Right lobe of liver (tissue), 6 donors: Measurements from ENCODE around the gene ADPRS. TPM values are rescaled to one million over a fixed set of nuclear protein-coding genes. Genes with fewer than 3 reads are reported as not detected.

Experiments used
- ATAC-seq, 4 donors: fragments of 200-7000 bp; cut with Tn5 transposase; one replicate each; pipeline ENCODE4 v1.9.1; 2020; ENCODE audit warnings: mild to moderate bottlenecking in 4 of 4, moderate library complexity in 4 of 4
- DNase-seq, 3 donors: peaks; one replicate each; pipeline ENCODE4 v3.0.0-alpha.2; 2020
- H3K27ac ChIP-seq, 3 donors: fragments of 200-600 bp; one replicate each; pipeline ENCODE4 v1.8.0; 2022
- H3K27me3 ChIP-seq, 2 donors: fragments of 200-600 bp; one replicate each; pipeline ENCODE4 v1.8.0; 2022
- H3K36me3 ChIP-seq, 4 donors: fragments of 200-600 bp; sonication (generic) in 1 of 4; one replicate each; pipeline versions ENCODE4 v1.5.1 to v1.8.0; 2017 to 2022; ENCODE audit warnings: control low read depth in 1 of 4
- H3K4me1 ChIP-seq, 4 donors: fragments of 200-600 bp; sonication (generic) in 1 of 4; one replicate each; pipeline versions ENCODE4 v1.5.1 to v1.8.0; 2017 to 2022; ENCODE audit warnings: control low read depth in 1 of 4
- H3K4me3 ChIP-seq, 3 donors: fragments of 200-600 bp; one replicate each; pipeline ENCODE4 v1.8.0; 2022
- H3K9me3 ChIP-seq, 4 donors: fragments of 200-600 bp; sonication (generic) in 1 of 4; one replicate each; pipeline versions ENCODE4 v1.5.1 to v1.8.0; 2017 to 2022; ENCODE audit warnings: control low read depth in 1 of 4
- POLR2A ChIP-seq: fragments of 450-650 bp; IDR thresholded peaks from one replicate; pipeline ENCODE4 v1.6.1; 2017; ENCODE audit warnings: antibody characterized with exemption, mild to moderate bottlenecking
- WGBS: methylation state at CpG from one replicate; pipeline ENCODE4 v1.1.6; 2018; ENCODE audit warnings: low coverage, low lambda C conversion rate; ENCODE audit not compliant: insufficient coverage; ENCODE audit errors: missing lambda C conversion rate; 5-methylcytosine and 5-hydroxymethylcytosine counted together
- intact Hi-C, 2 donors: fragments of 100-400 bp; cut with DNase I; formaldehyde crosslinking; loops; one replicate each; pipeline versions ENCODE4 v1.11.2 to v1.14.1; 2022
- total RNA-seq, 6 experiments: library from RNA; depleted of rRNA in 2 of 6; stranded (reverse); fragments of >200 nt in 2 of 6; fragmentation: NEBNext Ultra II Directional in 3 of 6; extraction: Animal tissue kit (Norgen Biotek cat#: 25700) in 3 of 6; gene quantifications; one replicate each; pipeline versions ENCODE4 v1.1.0 to v1.2.4, GENCODE V29; 2016 to 2023
- TF ChIP-seq, protein P1 (sequence below), 4 donors: fragments of 200-600 bp in 3 of 4; fragments of 450-650 bp in 1 of 4; IDR thresholded peaks; one replicate each; pipeline versions ENCODE4 v1.5.1 to v1.8.0; 2016 to 2022; ENCODE audit warnings: antibody characterized with exemption in 4 of 4, mild to moderate bottlenecking in 2 of 4
- donor health status: DM: no; HTN: yes; CAD: no.
- donor health status: DM: no; HTN: no; CAD: no.
- donor health status: DM: no; HTN: no; CAD: no.
- donor health status: DM: no; HTN: yes; CAD: no.
- donor health status: DM: no; HTN: yes; CAD: no.

ADPRS gene
- total RNA-seq, 6 experiments from 2014 or later = 9.1 to 30.7 (median 14.9) TPM

DNA sequence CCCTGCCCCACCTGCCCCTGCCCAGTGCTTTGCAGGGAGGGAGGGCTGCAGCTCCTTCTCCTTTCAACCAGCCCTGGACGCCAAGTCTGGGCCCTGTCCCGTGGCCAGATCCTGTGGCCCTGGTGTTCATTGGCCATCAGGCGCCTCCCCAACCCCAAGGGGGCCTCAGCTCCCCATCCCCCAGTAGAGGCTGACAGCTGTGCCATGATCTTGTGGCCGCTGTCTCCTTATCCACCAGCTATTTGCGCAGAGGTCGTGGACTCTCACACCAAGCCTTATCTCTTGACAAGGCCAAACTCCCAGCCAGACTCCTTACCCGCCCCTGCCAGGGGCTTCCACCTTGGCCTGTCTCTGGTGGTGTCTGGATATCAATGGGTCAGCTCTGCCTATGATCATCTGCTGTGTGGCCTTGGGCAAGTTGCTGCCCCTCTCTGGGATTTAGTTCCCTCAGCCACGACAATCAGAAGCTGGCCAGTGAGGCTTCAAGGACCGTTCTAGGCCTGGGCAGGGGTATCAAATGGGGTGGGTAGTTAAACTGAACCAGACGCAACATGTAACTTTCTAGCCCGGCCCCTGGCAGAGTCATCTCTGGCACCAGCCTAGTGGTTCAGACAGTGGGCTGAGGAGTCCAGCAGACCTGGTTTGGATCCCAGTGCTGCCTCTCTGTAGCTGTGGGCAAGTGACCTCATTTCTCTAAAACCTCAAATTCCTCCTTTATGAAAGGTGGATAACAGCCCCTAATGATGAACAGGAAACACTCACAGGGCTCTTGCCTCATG, 39.6 kb downstream of the ADPRS start:
- 80% methylated on average over 1 of the region's 11 CpGs for WGBS
- TF ChIP-seq, protein P1, sequence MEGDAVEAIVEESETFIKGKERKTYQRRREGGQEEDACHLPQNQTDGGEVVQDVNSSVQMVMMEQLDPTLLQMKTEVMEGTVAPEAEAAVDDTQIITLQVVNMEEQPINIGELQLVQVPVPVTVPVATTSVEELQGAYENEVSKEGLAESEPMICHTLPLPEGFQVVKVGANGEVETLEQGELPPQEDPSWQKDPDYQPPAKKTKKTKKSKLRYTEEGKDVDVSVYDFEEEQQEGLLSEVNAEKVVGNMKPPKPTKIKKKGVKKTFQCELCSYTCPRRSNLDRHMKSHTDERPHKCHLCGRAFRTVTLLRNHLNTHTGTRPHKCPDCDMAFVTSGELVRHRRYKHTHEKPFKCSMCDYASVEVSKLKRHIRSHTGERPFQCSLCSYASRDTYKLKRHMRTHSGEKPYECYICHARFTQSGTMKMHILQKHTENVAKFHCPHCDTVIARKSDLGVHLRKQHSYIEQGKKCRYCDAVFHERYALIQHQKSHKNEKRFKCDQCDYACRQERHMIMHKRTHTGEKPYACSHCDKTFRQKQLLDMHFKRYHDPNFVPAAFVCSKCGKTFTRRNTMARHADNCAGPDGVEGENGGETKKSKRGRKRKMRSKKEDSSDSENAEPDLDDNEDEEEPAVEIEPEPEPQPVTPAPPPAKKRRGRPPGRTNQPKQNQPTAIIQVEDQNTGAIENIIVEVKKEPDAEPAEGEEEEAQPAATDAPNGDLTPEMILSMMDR (IDR thresholded peaks at IDR 0.05) = no peak
- TF ChIP-seq POLR2A = no peak
- Histone ChIP-seq H3K9me3 (no peaks in the 10 kb centered on the region), H3K27me3 (no peaks in the 10 kb centered on the region), H3K27ac (no peak overlapping the region), H3K4me3 (no peak overlapping the region), H3K36me3 (no peaks in the 10 kb centered on the region), H3K4me1 (no peaks in the 10 kb centered on the region)
- ATAC-seq = no peak
- DNase-seq = no peak
- intact Hi-C loops = no loop called here

DNA sequence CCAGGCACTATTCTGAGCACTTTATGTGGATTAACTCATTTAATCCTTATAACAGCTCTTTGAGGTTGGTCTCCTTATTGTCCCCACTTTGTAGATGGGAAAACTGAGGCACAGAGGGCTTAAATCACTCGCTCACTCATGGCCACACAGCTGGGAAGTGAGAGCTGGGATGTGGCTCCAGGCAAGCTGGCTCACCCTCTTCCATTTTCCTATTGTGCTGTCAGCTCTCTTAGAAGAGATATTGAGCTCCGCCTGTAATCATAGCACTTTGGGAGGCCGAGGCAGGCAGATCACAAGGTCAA, 40.2 kb downstream of the ADPRS start:
- intact Hi-C loops = no loop called here
- Histone ChIP-seq H3K27ac (no peak overlapping the region), H3K27me3 (no peaks in the 10 kb centered on the region), H3K4me1 (no peaks in the 10 kb centered on the region), H3K4me3 (no peak overlapping the region), H3K9me3 (no peaks in the 10 kb centered on the region), H3K36me3 (no peaks in the 10 kb centered on the region)
- no peak for TF ChIP-seq POLR2A
- TF ChIP-seq, protein P1 (IDR thresholded peaks at IDR 0.05) = no peak
- DNase-seq (no peak), ATAC-seq (no peak)
- 100% methylated on average over 3 of the region's 3 CpGs for WGBS

DNA sequence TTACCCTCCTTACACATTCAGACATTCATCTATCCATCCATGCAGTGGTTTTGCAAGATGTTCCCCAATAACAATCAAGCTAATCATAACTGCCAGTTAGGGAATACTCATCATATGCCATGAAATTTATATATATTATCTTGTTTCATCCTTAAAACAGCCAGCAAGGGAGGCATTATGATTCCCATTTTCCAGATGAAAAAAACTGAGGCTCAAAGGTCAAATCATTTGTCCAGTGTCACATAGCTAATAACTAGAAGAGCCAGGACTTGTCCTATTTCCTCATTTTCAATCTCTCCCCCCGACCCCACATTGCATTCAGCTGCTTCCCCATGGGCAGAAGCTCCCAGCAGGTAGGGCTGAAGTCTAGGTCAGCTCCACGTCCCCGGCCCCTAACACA, 43.3 kb downstream of the ADPRS start:
- 77% methylated on average over 3 of the region's 3 CpGs for WGBS
- peaks cover 0 to 6% (median under 1%) of the 10 kb centered on the region in 4 donors for H3K36me3 ChIP-seq

DNA sequence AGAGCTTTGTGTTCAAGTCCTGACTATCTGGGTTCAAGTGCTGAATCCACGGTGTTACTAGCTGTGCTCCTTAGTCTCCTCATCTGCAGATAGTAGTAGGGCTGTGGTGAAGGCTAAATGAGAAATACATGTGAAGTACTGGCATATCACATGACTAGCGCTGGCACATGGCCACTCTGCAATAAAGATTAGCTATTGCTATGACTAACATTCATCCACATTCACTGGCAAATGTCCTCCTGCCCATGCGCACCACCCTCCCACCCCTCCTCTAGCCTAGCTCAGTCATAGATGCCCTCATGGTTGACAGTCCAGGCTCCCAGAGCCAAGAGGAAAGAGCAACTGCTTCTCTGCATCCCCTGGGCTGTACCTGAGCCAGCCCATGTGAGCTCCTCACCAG, 44.8 kb downstream of the ADPRS start:
- intact Hi-C loops = no loop called here
- peak in 2 of 4 donors; percentile 17 to 44 for ATAC-seq
- Histone ChIP-seq H3K9me3 (no peaks in the 10 kb centered on the region), H3K4me3 (no peak overlapping the region), H3K27ac (no peak overlapping the region), H3K27me3 (no peaks in the 10 kb centered on the region), H3K36me3 (peaks cover 0 to 20% (median 8%) of the 10 kb centered on the region in 4 donors), H3K4me1 (no peaks in the 10 kb centered on the region)
- DNase-seq = no peak
- WGBS = 78% methylated on average over 3 of the region's 3 CpGs
- no peak for TF ChIP-seq POLR2A
- TF ChIP-seq, protein P1 (IDR thresholded peaks at IDR 0.05) = no peak

More for the DNA sequence above, 43.3 kb downstream of the ADPRS start:
- no peaks in the 10 kb centered on the region for H3K4me1 ChIP-seq
- no peaks in the 10 kb centered on the region for H3K9me3 ChIP-seq
- no peak overlapping the region for H3K4me3 ChIP-seq
- DNase-seq (no peak), ATAC-seq (no peak)
- intact Hi-C loops = no loop called here
- no peak overlapping the region for H3K27ac ChIP-seq
- no peak for TF ChIP-seq POLR2A
- TF ChIP-seq, protein P1 (IDR thresholded peaks at IDR 0.05) = no peak
- no peaks in the 10 kb centered on the region for H3K27me3 ChIP-seq
